Renal pelvis (tissue), 4 donors: Measurements from ENCODE around the gene HES4. TPM values are rescaled to one million over a fixed set of nuclear protein-coding genes. Genes with fewer than 3 reads are reported as not detected.

Source experiments
- DNase-seq: peaks from one replicate; pipeline ENCODE4 v3.0.0-alpha.2; 2013
- polyA plus RNA-seq, 3 donors: library from polyadenylated mRNA; unstranded; fragments of 120-200 nt; gene quantifications; one replicate each; pipeline ENCODE4 v1.2.1, GENCODE V29; 2013; ENCODE audit not compliant: insufficient read length in 3 of 3

HES4 gene
- polyA plus RNA-seq, 3 donors = 33.1 to 47.9 (median 43.2) TPM

- DNase-seq = no peak
Observed at GRCh38 chr1:971751-972506, 28.0 kb downstream of the HES4 start.

- no peak for DNase-seq
Observed at GRCh38 chr1:970973-971730, 28.7 kb downstream of the HES4 start.

DNA sequence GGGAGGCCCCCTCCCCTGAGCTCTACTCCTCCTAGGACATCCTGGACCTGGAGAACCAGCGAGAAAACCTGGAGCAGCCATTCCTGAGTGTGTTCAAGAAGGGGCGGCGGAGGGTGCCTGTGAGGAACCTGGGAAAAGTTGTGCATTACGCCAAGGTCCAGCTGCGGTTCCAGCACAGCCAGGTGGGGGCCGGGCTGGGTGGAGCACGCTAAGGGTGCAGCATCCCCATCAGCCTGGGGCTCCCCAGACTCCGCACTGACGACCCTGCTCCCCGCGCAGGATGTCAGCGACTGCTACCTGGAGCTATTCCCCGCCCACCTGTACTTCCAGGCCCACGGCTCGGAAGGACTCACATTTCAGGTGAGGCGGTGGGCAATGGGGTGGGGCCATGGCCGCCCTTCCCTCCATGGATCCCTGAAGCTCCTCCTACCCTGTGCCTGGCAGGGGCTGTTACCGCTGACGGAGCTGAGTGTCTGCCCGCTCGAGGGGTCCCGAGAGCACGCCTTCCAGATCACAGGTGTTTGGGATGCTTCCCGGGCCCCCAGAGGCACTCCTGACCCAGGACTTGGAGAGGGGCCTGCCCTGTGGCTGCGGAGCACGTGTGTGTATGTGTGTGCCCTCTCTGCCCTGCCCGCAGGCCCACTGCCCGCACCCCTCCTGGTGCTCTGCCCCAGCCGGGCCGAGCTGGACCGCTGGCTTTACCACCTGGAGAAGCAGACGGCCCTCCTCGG is 29.5 kb downstream of the HES4 start:
- no peak for DNase-seq

DNA sequence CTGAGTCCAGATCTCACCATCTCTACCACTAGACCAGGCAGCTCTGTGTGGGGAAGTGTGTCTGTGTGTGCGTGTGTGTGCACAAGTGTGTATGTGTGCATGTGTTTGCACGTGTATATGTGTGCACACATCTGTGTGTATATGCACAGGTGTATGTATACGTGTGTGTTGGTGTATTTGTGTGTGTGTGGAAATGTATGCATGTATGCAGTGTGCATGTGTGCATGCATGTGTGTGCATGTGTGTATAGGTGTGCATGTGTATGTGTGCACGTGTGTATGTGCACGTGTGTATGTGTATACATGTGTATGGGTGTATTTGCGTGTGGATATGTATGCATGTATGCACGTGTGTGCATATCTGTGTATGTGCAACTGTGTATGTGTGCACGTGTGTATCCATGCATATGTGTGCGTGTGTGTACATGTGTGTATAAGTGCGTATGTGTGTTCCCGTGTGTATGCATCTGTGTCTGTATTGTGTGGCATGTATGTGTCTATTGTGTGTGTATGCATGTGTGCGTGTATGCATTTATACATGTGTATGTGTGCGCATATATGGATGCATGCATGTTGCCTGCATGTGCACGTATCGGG is 30.5 kb downstream of the HES4 start:
- DNase-seq = no peak

- no peak for DNase-seq
Observed at GRCh38 chr1:967466-968343, 32.2 kb downstream of the HES4 start.

- DNase-seq = no peak
Observed at GRCh38 chr1:966704-967300, 33.1 kb downstream of the HES4 start.

DNA sequence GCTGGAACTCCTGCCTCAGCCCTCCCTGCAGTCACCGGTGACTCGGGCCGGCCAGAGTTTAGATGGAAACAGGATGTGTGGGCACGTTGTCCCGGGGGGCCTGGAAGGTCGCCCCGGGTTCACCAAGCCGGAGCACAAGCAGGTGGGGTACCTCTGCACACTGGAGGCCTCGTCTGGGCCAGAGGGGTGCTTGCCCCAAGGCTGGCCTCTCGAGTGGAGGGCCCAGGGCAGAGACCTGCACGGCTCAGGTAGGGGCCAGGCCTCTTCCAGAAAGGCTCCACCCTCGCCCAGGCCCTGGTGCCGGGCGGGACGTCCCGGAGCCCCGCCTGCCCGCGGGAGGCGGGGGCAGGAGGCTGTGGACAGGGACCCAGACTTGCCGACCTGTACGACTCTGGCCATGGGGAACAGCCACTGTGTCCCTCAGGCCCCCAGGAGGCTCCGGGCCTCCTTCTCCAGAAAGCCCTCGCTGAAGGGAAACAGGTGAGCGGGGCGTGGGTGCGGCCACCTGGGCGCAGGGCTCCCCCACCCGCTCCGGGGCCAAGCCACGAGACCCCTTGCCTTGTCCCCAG is 33.7 kb downstream of the HES4 start, which contains the start of gene PLEKHN1:
PLEKHN1 (plus strand) TSS at position 348 of the 569 bp plus-strand sequence; CDS start at position 398, 50 bp downstream.
- DNase-seq = no peak

DNA sequence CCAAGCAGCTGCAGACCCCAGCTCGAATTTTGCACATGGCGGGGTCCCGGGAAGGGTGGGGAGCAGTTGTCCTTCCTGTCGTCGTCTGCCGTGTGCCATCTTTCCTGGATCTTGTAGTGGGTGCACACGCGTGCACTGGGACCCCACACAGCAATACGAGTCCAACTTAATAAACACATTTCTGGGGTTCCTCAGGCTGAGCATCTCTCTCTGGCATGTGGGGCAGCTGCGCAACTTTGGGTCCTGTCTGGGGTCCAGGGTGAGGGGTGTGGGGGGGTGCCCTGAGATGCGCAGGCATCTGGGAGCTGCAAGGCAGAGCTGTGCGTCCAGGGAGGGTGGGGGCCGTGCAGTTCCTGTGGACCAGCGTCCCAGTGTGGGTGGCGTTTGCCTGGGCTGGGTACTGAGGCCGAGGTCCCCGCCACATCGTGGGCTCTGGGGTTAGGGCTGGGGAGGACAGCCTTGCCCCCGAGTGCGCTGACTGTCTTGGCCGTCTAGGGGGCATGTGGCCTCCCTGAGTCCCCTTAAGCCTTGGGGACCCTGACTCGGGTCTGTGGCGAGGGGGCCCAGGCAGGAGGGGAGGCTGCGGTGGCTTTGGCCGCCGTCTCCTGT is 34.3 kb downstream of the HES4 start:
- DNase-seq = no peak

DNA sequence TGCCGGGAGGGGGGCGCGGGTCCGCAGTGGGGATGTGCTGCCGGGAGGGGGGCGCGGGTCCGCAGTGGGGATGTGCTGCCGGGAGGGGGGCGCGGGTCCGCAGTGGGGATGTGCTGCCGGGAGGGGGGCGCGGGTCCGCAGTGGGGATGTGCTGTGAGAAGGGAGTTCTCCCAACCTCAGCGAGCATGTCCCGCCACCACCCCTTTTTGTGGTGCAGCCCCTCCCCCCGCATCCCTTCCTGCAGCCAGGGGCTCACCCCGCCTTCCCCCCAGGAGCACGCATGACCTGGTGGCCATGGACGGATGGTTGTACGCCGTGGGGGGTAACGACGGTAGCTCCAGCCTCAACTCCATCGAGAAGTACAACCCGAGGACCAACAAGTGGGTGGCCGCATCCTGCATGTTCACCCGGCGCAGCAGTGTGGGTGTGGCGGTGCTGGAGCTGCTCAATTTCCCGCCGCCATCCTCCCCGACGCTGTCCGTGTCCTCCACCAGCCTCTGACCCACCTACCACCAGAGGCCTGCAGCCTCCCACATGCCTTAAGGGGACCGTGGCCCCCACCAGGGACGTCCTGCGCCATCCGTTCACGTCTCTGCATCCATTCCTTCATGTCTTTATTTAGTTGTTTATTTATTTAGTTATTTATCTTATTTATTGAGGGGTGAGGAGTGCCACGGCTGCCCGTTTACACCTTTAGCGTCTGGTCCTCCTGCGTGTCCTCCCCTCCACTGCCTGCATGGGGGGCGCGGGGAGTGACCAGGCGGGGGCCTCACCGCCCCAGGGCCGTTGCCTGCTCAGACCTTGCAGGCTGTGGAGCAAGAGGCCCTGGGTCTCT is 35.0 kb downstream of the HES4 start:
- DNase-seq = no peak

DNA sequence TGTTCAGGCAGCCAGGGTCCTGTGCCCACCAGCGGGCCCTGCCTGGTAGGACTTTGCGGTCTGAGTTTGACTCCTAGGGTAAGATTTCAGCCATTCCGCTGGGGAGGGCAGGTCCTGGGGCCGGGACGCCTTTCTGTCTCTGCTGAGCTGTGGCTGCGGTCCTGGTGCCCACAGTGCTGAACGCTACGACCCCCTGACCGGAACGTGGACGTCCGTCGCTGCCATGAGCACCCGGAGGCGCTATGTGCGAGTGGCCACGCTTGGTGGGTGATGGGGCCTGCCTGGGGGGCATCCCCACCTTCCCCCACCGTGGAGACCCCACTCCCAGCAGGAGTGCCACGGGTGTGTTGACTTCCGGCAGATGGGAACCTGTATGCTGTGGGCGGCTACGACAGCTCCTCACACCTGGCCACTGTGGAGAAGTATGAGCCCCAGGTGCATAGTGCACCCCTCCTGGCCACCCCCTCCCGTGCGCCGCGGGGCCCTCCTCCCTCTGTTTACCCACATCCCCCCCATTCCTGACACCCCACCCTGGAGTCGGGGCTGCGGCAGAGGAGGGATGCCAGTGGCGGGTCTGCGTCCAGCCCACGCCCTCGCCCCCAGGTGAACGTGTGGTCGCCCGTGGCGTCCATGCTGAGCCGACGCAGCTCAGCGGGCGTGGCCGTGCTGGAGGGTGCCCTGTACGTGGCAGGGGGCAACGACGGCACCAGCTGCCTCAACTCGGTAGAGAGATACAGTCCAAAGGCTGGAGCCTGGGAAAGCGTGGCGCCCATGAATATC is 36.0 kb downstream of the HES4 start:
- no peak for DNase-seq

DNA sequence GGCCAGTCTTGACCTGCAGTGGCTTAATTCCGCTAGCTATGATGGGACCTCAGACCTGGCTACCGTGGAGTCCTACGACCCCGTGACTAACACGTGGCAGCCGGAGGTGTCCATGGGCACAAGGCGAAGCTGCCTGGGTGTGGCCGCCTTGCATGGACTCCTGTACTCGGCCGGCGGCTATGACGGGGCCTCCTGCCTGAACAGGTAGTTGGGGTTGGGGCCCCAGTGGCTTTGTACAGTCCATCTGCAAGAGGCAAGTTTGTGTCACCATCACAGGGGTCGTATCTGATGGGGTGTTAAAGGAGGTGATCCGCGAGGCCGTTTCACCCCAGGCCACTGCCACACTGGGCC is 36.6 kb downstream of the HES4 start:
- no peak for DNase-seq

GRCh38 chr1:962381-963300 is 37.3 kb downstream of the HES4 start:
- no peak for DNase-seq

- no peak for DNase-seq
Observed at GRCh38 chr1:961132-961669, 38.7 kb downstream of the HES4 start.

- no peak for DNase-seq
Observed at GRCh38 chr1:960363-961131, 39.4 kb downstream of the HES4 start, which contains the start of gene KLHL17. Gene KLHL17, plus strand, starts transcription at chr1:960584. Its CDS starts 110 bp downstream, at chr1:960694.

DNA sequence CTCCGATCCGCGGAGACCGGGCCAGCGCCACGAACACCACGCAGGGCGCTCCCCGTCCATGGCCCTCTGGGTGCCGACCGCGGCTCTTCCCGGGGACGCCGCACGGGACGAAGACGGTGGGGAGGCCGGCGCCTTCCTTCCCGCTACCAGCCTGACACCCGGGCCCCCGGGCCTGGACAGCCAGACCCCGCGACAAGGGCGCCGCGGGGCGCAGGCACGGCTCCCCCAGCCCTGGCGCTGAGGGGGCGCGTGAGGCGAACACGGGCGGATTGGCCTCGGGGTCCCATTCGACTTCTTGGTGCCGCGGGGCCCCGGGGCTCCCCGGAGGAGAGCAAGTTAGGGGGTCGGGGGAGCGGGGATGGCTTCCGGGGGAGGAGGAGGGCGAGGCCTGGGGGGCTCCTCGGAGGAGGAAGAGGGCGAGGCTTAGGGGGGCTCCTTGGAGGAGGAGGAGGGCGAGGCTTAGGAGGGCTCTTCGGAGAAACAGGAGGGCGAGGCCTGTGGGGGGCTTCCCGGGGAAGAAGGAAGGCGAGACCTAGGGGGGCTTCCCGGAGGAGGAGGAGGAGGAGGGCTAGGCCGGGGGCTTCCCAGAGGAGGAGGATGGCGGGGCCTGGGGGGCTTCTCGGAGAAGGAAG is 40.0 kb downstream of the HES4 start:
- no peak for DNase-seq
